Measurements from ENCODE around the gene SEC24C.
"Not testable (repeated sequence)": the region's sequence is repeated elsewhere in the genome, so short reads cannot be mapped to it uniquely, and the experiment has no call there.

SEC24C gene

GRCh38 chr10:73743905-73744663 is at the start of gene SEC24C:
Gene SEC24C (plus strand): TSS chr10:73744372. CDS start chr10:73746833, 2,461 bp downstream.
- in situ Hi-C loops (cut with HindIII; ENCODE audit: low sequenced_read_pairs) = no loop called here

DNA sequence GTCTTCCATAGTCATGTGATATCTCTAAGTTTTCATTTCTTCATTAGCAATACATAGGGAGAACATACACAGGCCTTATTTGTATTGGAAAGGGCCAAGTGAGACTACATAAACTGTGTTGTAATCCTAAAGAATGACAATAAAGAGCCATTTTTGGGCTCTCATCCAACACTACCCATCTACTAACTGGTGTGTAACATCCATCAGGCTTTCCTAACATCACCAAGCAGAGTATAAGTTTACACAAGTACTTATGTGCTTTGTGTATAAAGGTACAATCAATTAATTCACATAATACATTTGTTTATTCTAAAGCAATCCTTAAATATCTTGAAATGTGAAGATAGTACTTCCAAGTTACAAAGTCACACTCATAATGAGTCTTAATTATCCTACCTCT is 48.9 kb upstream of the SEC24C start:
- in situ Hi-C loops (cut with HindIII; ENCODE audit: low sequenced_read_pairs) = not testable (repeated sequence)

DNA sequence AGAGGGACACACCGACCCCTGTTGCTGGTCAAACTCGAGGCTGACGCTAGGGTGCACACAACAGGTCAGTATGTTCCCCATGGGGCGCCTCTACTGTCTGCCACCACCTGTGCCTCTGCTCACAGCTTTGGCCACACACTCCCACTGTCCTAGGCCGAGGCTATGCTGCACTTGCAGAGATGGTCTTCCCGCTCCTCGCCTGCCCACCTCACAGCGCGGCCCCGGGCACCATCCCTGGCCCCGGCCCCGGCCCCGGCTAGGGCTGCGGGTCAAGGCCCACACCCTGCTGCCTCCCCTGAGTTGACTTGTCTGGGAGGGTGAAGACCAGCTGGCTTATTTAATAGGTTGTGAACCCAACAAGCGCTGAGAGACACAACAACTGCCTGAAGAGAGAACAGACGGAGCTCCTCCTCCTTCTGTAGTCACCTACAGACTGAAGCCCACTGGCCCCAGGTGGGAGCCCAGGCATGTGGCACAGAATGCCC is 46.5 kb upstream of the SEC24C start, which contains the start of gene AGAP5:
Gene AGAP5 (minus strand): TSS at position 435 of the 485 bp plus-strand sequence. CDS start 354 bp downstream, at position 81.
- in situ Hi-C loops (cut with HindIII; ENCODE audit: low sequenced_read_pairs) = not testable (repeated sequence)

DNA sequence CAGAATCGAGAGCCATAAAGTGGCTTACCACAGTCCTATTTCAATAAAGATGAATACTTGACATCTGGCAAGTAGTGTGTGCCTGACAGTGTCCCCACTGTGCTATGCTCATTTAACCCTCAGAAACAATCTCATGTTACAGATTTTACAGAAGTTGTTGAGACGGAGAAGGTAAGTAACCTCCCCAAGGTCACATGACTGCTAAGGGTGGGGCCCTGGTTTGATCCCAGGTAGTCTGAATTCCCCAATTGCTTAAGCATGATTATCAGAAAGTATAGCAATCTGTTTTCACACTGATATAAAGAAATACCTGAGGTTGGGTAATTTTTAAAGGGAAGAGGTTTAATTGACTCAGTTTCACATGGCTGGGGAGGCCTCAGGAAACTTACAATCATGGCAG is 45.4 kb upstream of the SEC24C start:
- in situ Hi-C loops (cut with HindIII; ENCODE audit: low sequenced_read_pairs) = not testable (repeated sequence)

- in situ Hi-C loops (cut with HindIII; ENCODE audit: low sequenced_read_pairs) = not testable (repeated sequence)
These were observed 40.2 kb upstream of the SEC24C start for GRCh38 chr10:73703924-73704323.

DNA sequence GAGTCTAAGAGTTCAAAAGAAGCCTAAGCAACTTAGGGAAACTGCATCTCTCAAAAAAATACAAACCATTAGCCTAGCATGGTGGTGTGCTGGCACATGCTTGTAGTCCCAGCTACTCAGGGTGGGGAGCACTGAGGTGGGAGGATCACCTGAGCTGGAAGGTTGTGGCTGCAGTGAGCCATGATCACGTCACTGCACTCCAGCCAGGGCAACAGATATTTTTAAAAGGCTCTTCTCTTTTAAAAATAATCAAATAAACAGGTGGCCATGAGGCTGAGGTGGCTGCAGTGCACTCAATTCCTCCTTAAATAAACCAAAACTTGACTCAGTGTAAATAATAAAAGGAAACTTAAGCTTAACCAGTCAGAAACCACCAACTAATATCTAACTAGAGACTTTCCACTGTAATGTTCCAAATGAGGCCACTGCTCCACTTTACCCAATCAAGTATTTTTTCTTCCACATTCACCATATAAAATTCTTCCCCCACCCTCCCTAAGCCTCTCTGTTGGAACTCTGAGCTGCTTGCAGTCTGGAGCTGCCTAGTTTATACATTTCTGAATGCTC is 38.6 kb upstream of the SEC24C start:
- in situ Hi-C loops (cut with HindIII; ENCODE audit: low sequenced_read_pairs) = not testable (repeated sequence)

DNA sequence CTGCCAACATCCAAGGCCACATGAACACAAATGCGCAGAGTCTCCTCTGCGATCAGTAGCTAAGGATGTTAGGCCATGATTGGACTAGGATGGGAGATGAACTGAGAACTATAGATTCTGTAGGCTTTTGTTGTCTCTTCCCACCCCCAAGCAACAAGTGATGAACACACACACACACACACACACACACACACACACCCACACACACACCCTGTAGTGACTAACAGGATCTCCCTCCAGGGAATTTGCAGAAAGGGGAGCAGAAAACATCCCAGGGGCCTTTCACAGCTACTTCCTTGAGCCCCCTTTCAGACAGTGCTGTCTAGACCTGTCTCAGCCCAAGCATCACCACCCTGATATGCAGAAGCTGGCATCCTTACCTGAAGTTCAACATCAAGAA is 37.7 kb upstream of the SEC24C start:
- in situ Hi-C loops (cut with HindIII; ENCODE audit: low sequenced_read_pairs) = not testable (repeated sequence)

DNA sequence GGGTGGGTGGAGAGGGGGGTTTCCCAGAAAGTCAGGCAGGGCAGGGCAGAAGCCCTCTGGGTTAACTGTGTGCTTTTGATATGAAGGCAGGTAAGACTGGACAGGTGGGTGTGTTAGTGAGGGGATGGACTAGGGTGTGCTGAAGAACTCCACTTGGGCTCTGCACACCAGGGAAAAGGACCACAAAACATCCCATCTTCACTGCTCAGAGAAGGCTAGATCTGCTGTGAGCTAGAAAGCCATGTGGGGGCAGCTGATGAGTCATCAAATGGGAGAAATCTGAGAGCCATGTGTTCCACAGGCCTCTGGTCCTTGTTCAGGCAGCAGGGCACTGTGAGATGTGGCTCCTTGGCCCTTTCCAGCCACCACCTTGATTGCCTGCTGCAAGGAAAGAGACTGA is 36.5 kb upstream of the SEC24C start:
- in situ Hi-C loops (cut with HindIII; ENCODE audit: low sequenced_read_pairs) = not testable (repeated sequence)

DNA sequence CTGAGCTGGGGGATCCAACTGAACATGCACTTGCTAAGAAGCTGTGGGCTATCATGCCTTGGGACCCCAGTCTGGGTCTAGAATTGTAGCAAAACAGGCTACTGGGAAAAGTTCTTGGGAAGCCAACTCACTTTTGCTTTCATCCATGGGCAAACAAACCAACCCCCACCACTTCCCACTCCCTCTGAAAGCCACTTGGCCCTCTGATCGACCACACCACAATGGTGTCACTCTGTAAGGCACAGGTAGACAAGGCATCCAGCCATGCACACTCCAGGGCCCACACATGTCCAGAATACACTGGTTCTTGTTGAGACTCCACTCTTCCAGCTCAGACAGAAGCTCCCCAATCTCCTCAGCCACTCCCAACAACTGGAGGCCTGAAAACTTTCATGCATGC is 36.0 kb upstream of the SEC24C start:
- in situ Hi-C loops (cut with HindIII; ENCODE audit: low sequenced_read_pairs) = not testable (repeated sequence)

DNA sequence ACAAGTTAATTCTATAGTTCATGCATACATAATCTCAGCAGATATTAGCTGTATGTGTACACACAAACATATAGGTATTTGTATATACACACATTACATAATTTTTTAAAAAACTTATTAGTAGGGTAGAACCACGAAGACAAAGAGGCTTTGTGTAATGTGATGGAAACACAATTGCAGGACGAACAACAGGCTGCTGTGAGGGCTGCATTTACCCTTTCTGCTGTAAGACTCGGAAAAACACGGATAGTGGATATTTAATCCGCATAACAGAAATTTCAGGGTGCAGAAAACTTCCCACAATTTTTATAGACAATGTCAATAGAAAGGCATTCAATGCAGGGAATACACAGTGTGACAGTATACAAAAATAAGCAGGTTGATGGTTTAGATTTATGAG is 32.5 kb upstream of the SEC24C start:
- in situ Hi-C loops (cut with HindIII; ENCODE audit: low sequenced_read_pairs) = not testable (repeated sequence)

DNA sequence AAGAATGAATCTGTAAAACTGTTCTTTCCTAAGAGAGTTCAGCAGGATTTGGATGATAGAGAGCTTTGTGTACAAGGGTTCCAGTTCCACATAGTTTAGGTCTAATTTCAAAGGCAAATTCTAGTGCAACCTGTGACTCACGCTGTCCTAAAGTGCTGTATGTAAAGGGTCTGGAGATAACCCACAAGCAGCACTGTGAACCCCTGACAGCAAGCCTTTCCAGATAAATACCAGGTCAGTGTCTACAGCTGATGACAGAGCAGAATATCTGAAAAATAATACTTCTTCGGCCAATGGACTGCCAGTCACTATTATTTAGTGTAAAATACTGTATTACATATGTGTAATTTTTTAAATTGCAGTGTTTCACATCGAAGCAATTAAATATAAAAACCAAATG is 30.3 kb upstream of the SEC24C start:
- in situ Hi-C loops (cut with HindIII; ENCODE audit: low sequenced_read_pairs) = not testable (repeated sequence)

DNA sequence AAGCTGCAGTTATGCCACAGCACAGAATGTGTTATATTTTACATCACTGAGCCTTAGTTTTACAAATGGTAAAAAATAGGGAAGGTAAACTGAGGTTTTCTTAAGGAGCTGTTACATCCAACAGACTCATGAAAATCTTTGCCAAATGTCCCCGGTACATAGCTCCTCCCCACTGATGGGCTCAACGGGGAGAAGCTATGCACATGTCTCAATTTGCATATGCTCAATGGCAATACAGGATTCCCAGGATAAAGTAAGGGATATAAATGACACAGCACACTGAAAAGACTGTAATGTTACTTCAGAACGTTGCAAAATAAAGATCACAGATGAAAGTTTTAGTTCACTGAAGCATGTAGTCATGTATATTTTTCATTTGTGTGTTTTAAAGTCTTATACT is 29.7 kb upstream of the SEC24C start:
- in situ Hi-C loops (cut with HindIII; ENCODE audit: low sequenced_read_pairs) = not testable (repeated sequence)

- in situ Hi-C loops (cut with HindIII; ENCODE audit: low sequenced_read_pairs) = not testable (repeated sequence)
These were observed 28.7 kb upstream of the SEC24C start for GRCh38 chr10:73715179-73716156.

GRCh38 chr10:73716251-73716650 is 27.9 kb upstream of the SEC24C start:
- in situ Hi-C loops (cut with HindIII; ENCODE audit: low sequenced_read_pairs) = no loop called here

GRCh38 chr10:73717556-73717955 is 26.6 kb upstream of the SEC24C start:
- in situ Hi-C loops (cut with HindIII; ENCODE audit: low sequenced_read_pairs) = no loop called here

GRCh38 chr10:73720561-73720960 is 23.6 kb upstream of the SEC24C start:
- in situ Hi-C loops (cut with HindIII; ENCODE audit: low sequenced_read_pairs) = not testable (repeated sequence)

DNA sequence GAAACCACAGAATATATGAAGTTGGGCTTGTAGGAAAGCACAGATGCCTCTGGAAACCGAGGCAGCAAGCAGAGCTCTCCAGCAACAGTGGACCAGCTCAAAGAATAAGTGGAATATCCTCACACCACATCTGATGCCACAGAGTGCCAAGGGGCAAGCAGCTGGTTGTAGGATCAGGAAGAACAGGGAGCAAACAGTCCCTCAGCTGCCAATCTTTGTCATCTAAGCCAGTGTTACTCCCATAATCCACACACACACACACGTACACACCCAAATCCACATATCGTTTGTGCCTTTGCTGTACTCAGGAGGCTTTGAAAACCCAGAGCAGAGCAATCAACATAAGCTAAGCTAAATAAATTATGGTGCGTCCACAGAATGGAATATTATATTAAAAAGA is 20.7 kb upstream of the SEC24C start:
- in situ Hi-C loops (cut with HindIII; ENCODE audit: low sequenced_read_pairs) = no loop called here

DNA sequence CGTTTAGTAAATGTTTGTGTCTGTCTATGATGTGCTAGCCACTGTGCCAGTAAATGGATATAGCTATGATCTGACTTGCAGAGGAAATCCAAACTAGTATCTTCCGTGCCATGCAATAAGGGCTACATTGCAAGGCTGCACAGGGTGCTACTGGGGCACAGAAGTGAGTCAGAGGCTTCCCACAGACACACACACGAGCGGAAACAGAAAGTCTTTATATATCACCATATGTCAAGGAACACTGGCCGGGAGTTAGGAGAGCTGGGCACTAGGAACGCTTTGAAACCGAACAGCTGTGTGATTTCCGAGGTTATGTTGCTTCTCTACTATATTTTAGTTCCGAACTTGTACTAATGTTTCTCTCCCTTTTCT is 14.4 kb upstream of the SEC24C start:
- in situ Hi-C loops (cut with HindIII; ENCODE audit: low sequenced_read_pairs) = not testable (repeated sequence)

- in situ Hi-C loops (cut with HindIII; ENCODE audit: low sequenced_read_pairs) = no loop called here
These were observed 13.8 kb upstream of the SEC24C start for GRCh38 chr10:73730153-73730906.

DNA sequence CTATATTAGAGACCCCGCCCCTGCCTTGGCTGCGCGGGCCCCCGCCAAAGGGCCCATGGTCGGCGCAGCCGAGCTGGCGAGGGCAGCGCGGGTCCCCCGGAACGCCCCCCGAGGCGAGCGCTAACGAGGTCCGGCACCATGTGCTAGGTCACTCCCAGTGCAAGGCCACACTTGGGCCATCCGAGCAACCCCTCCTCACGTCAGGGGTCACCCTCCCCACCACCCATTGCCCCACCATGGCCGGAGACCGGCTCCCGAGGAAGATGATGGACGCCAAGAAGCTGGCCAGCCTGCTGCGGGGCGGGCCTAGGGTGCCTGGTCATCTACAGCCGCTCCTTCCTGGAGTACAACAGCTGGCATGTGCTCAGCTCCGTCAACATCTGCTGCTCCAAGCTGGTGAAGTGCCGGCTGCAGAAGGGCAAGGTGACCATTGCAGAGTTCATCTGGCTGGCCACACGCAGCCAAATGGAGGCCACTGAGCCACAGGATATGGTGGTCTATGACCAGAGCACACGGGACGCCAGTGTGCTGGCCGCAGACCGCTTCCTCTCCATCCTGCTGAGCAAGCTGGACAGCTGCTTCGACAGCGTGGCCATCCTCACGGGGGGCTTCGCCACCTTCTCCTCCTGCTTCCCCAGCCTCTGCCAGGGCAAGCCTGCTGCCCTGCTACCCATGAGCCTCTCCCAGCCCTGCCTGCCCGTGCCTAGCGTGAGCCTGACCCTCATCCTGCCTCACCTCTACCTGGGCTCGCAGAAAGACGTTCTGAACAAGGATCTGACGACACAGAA is 12.4 kb upstream of the SEC24C start:
- in situ Hi-C loops (cut with HindIII; ENCODE audit: low sequenced_read_pairs) = no loop called here
